GM12801 (cell line): ENCODE data around the gene GDI2.

ENCODE experiments used
- TF ChIP-seq, protein P1 (sequence below): IDR thresholded peaks from one replicate; pipeline ENCODE4 v1.5.1; 2011; ENCODE audit warnings: control low read depth; ENCODE audit not compliant: insufficient read length; ENCODE audit errors: extremely low read depth

Gene GDI2

DNA sequence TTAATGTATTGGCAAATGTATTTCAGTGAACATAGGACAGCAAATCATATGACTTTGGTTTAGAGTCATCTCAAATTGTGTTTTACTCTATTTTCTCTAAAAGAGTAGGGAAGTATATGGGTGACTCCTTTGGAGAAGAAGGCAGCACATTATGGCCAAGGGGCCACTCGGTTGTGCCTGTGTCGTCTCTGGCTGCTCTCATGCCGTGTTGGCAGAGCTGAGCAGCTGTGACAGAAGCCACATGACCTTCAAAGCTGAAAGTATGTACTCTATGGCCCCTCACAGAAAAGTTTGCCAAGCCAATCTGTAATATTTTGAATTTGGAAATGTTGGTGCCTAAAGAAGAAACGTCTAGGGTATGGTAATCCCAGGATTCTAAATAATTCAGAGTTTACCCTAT is 81.1 kb downstream of the GDI2 start:
- TF ChIP-seq, protein P1, sequence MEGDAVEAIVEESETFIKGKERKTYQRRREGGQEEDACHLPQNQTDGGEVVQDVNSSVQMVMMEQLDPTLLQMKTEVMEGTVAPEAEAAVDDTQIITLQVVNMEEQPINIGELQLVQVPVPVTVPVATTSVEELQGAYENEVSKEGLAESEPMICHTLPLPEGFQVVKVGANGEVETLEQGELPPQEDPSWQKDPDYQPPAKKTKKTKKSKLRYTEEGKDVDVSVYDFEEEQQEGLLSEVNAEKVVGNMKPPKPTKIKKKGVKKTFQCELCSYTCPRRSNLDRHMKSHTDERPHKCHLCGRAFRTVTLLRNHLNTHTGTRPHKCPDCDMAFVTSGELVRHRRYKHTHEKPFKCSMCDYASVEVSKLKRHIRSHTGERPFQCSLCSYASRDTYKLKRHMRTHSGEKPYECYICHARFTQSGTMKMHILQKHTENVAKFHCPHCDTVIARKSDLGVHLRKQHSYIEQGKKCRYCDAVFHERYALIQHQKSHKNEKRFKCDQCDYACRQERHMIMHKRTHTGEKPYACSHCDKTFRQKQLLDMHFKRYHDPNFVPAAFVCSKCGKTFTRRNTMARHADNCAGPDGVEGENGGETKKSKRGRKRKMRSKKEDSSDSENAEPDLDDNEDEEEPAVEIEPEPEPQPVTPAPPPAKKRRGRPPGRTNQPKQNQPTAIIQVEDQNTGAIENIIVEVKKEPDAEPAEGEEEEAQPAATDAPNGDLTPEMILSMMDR: no peak

DNA sequence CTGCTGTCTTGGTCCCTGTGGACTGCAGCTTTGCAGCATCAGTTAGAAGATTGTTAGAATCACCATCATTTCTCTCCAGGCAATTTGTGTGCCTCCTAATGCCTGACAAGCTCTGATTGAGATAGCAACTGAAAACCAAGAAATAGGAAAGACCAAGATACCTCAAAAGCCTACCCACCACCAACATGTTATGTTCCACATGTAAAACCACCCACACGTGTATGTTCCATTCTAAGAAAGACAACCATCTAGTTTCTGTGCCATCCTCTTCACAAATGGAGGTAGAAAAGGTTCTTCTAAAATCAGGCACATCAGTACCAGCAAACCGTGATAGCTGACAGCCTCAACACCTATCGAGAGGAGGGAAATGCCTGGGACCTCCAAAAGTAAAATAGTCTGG is 81.7 kb downstream of the GDI2 start:
- TF ChIP-seq, protein P1: no peak

DNA sequence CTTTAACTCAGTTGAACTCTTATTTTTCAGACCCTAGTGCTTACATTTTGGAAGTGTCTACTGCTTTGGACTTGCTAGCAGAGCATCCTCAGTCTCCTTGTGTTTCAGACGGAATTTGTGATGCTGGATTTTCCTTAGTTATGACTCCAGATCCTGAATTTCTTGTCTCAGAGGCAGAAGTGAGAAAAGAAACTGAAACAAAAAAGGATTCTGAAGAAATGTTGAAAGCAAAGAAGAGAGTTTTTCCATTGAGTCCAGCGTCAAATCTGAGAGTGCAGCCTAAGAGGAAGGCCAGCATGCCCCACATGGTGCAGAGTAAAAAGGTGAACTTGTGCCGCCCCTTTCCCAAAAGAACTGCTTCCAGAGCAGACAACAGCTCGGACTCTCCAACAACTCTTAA is 82.5 kb downstream of the GDI2 start:
- TF ChIP-seq, protein P1: no peak

DNA sequence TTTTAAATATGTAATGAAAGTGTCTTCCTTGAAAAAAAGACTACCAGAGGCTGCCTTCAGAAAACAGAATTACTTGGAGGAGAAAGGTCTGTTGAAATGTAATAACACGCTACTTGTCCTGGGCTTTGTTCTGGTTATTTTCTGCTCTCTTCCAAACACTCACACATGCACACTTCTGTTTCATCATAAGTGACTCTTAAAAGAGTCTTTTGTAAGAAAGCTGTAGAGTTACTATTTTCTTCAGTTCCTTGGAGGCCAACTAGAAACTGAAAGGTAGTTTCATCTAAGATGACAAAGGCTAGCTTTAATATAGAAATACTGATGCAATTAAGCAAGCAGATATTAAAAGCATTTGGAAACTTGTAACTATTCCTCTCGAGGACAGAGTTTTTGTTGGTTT is 89.5 kb downstream of the GDI2 start:
- TF ChIP-seq, protein P1: no peak

DNA sequence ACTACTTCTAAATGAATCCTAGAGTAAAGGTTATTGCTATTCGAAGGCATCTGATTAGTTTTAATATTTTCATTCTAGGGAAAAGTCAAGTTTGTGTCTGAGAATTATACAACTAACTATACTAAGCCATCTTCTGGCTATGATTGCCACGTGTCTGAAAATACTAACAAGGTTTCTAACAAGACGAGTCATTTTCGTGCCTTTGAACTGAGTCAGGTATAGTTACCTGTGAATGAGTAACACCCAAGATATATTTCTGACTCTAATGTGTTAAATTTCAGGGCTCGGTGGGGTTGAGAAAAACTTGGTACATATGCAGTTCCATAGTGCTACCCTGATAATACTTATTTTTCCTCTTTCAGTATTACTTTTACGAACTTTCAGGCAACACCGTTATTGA is 93.1 kb downstream of the GDI2 start:
- TF ChIP-seq, protein P1: no peak

DNA sequence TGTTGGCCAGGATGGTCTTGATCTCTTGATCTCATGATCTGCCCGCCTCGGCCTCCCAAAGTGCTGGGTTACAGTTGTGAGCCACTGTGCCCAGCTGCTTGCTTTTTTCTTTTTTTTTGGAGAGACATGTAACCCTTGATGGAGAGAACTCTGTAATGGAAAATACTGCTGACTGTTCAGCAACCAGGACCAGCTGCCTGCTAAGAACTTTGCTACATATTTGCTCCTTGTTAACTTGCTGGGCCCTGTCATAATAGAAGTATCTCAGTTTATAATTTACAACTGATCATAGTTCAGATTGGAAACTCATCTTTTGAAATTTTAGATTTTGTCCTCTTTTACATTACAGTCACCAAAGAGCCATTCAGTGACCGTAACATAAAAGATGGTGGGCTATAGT is 93.7 kb downstream of the GDI2 start:
- TF ChIP-seq, protein P1: no peak
